Activated naive CD8-positive, alpha-beta T cell (primary cell): Measurements from ENCODE around the gene LAMB4.

ENCODE experiments used
- H3K27ac Mint-ChIP-seq: one replicate; pipeline ENCODE4 v1.8.0; 2021; ENCODE audit warnings: mixed read lengths
- H3K27me3 Mint-ChIP-seq: one replicate; pipeline ENCODE4 v1.8.0; 2021; ENCODE audit warnings: mixed read lengths
- H3K36me3 Mint-ChIP-seq: one replicate; pipeline ENCODE4 v1.8.0; 2021; ENCODE audit warnings: mixed read lengths
- H3K4me1 Mint-ChIP-seq: one replicate; pipeline ENCODE4 v1.8.0; 2021; ENCODE audit warnings: low read depth, mixed read lengths
- H3K4me3 Mint-ChIP-seq: one replicate; pipeline ENCODE4 v1.8.0; 2021; ENCODE audit warnings: mild to moderate bottlenecking, mixed read lengths
- H3K9me3 Mint-ChIP-seq: one replicate; pipeline ENCODE4 v1.8.0; 2021; ENCODE audit warnings: low read depth, mixed read lengths

Gene LAMB4

GRCh38 chr7:108086962-108087361 is 43.2 kb downstream of the LAMB4 start:
- Mint-ChIP-seq H3K4me3 (no peak overlapping the region), H3K27me3 (peaks cover 2% of the 10 kb centered on the region), H3K36me3 (no peaks in the 10 kb centered on the region), H3K9me3 (no peaks in the 10 kb centered on the region), H3K27ac (no peak overlapping the region), H3K4me1 (no peaks in the 10 kb centered on the region)

GRCh38 chr7:108086546-108086945 is 43.6 kb downstream of the LAMB4 start:
- Mint-ChIP-seq H3K4me1 (no peaks in the 10 kb centered on the region), H3K4me3 (no peak overlapping the region), H3K27me3 (peaks cover 2% of the 10 kb centered on the region), H3K9me3 (no peaks in the 10 kb centered on the region), H3K36me3 (peaks cover 1% of the 10 kb centered on the region), H3K27ac (no peak overlapping the region)

- H3K4me3 Mint-ChIP-seq: no peak overlapping the region
- no peaks in the 10 kb centered on the region for H3K9me3 Mint-ChIP-seq
- H3K27me3 Mint-ChIP-seq: no peaks in the 10 kb centered on the region
- H3K36me3 Mint-ChIP-seq: peaks cover 4% of the 10 kb centered on the region
- H3K4me1 Mint-ChIP-seq: no peaks in the 10 kb centered on the region
- H3K27ac Mint-ChIP-seq: no peak overlapping the region
Measured at GRCh38 chr7:108083980-108084379, 46.2 kb downstream of the LAMB4 start.

GRCh38 chr7:108079648-108080591 is 50.2 kb downstream of the LAMB4 start:
- H3K4me3 Mint-ChIP-seq: no peak overlapping the region
- H3K27me3 Mint-ChIP-seq: no peaks in the 10 kb centered on the region

GRCh38 chr7:108079276-108079647 is 50.9 kb downstream of the LAMB4 start:
- Mint-ChIP-seq H3K27me3 (no peaks in the 10 kb centered on the region), H3K4me1 (no peaks in the 10 kb centered on the region), H3K36me3 (peaks cover 4% of the 10 kb centered on the region), H3K4me3 (no peak overlapping the region), H3K9me3 (no peaks in the 10 kb centered on the region), H3K27ac (no peak overlapping the region)

More at GRCh38 chr7:108079648-108080591, 50.2 kb downstream of the LAMB4 start:
- Mint-ChIP-seq H3K36me3 (peaks cover 4% of the 10 kb centered on the region), H3K27ac (no peak overlapping the region), H3K4me1 (no peaks in the 10 kb centered on the region), H3K9me3 (no peaks in the 10 kb centered on the region)

GRCh38 chr7:108078691-108079090 is 51.5 kb downstream of the LAMB4 start:
- no peak overlapping the region for H3K27ac Mint-ChIP-seq
- H3K4me3 Mint-ChIP-seq: no peak overlapping the region
- H3K4me1 Mint-ChIP-seq: no peaks in the 10 kb centered on the region
- no peaks in the 10 kb centered on the region for H3K9me3 Mint-ChIP-seq
- no peaks in the 10 kb centered on the region for H3K27me3 Mint-ChIP-seq
- peaks cover 4% of the 10 kb centered on the region for H3K36me3 Mint-ChIP-seq

- Mint-ChIP-seq H3K9me3 (no peaks in the 10 kb centered on the region), H3K27ac (no peak overlapping the region), H3K36me3 (peaks cover 4% of the 10 kb centered on the region), H3K4me1 (no peaks in the 10 kb centered on the region), H3K27me3 (no peaks in the 10 kb centered on the region), H3K4me3 (no peak overlapping the region)
Measured at GRCh38 chr7:108078211-108078673, 51.9 kb downstream of the LAMB4 start.

GRCh38 chr7:108077709-108078108 is 52.5 kb downstream of the LAMB4 start:
- Mint-ChIP-seq H3K4me1 (no peaks in the 10 kb centered on the region), H3K36me3 (peaks cover 4% of the 10 kb centered on the region), H3K9me3 (no peaks in the 10 kb centered on the region), H3K27me3 (no peaks in the 10 kb centered on the region), H3K4me3 (no peak overlapping the region), H3K27ac (no peak overlapping the region)

- Mint-ChIP-seq H3K9me3 (no peaks in the 10 kb centered on the region), H3K27me3 (no peaks in the 10 kb centered on the region), H3K4me3 (no peak overlapping the region), H3K27ac (no peak overlapping the region), H3K36me3 (no peaks in the 10 kb centered on the region), H3K4me1 (no peaks in the 10 kb centered on the region)
Measured at GRCh38 chr7:108076156-108076555, 54.0 kb downstream of the LAMB4 start.

- Mint-ChIP-seq H3K27me3 (no peaks in the 10 kb centered on the region), H3K4me1 (no peaks in the 10 kb centered on the region), H3K9me3 (no peaks in the 10 kb centered on the region), H3K36me3 (no peaks in the 10 kb centered on the region), H3K4me3 (no peak overlapping the region), H3K27ac (no peak overlapping the region)
Measured at GRCh38 chr7:108073305-108074070, 56.7 kb downstream of the LAMB4 start.

- no peaks in the 10 kb centered on the region for H3K36me3 Mint-ChIP-seq
- H3K27ac Mint-ChIP-seq: no peak overlapping the region
- H3K9me3 Mint-ChIP-seq: no peaks in the 10 kb centered on the region
- H3K27me3 Mint-ChIP-seq: no peaks in the 10 kb centered on the region
- no peak overlapping the region for H3K4me3 Mint-ChIP-seq
- no peaks in the 10 kb centered on the region for H3K4me1 Mint-ChIP-seq
Measured at GRCh38 chr7:108072739-108073138, 57.4 kb downstream of the LAMB4 start.

GRCh38 chr7:108072116-108072515 is 58.0 kb downstream of the LAMB4 start:
- no peaks in the 10 kb centered on the region for H3K36me3 Mint-ChIP-seq
- H3K4me1 Mint-ChIP-seq: no peaks in the 10 kb centered on the region
- H3K27ac Mint-ChIP-seq: no peak overlapping the region
- H3K4me3 Mint-ChIP-seq: no peak overlapping the region
- no peaks in the 10 kb centered on the region for H3K27me3 Mint-ChIP-seq
- H3K9me3 Mint-ChIP-seq: no peaks in the 10 kb centered on the region

- H3K27ac Mint-ChIP-seq: no peak overlapping the region
- H3K36me3 Mint-ChIP-seq: no peaks in the 10 kb centered on the region
- H3K9me3 Mint-ChIP-seq: no peaks in the 10 kb centered on the region
- H3K4me1 Mint-ChIP-seq: no peaks in the 10 kb centered on the region
- H3K4me3 Mint-ChIP-seq: no peak overlapping the region
- H3K27me3 Mint-ChIP-seq: no peaks in the 10 kb centered on the region
Measured at GRCh38 chr7:108071551-108071950, 58.6 kb downstream of the LAMB4 start.

- Mint-ChIP-seq H3K36me3 (no peaks in the 10 kb centered on the region), H3K27ac (no peak overlapping the region), H3K4me1 (no peaks in the 10 kb centered on the region), H3K9me3 (no peaks in the 10 kb centered on the region), H3K27me3 (no peaks in the 10 kb centered on the region), H3K4me3 (no peak overlapping the region)
Measured at GRCh38 chr7:108069646-108070045, 60.5 kb downstream of the LAMB4 start.

- no peak overlapping the region for H3K27ac Mint-ChIP-seq
- no peaks in the 10 kb centered on the region for H3K36me3 Mint-ChIP-seq
- H3K4me3 Mint-ChIP-seq: no peak overlapping the region
- no peaks in the 10 kb centered on the region for H3K4me1 Mint-ChIP-seq
- H3K27me3 Mint-ChIP-seq: no peaks in the 10 kb centered on the region
- no peaks in the 10 kb centered on the region for H3K9me3 Mint-ChIP-seq
Measured at GRCh38 chr7:108067844-108068243, 62.3 kb downstream of the LAMB4 start.
